ENCODE results near the gene TMEM138. TPM values are rescaled to one million over a fixed set of nuclear protein-coding genes. Genes with fewer than 3 reads are reported as not detected.
"Not testable (repeated sequence)": the region's sequence is repeated elsewhere in the genome, so short reads cannot be mapped to it uniquely, and the experiment has no call there.

TMEM138 gene
- total RNA-seq, 2 experiments from 2014 or later, result 59.2 to 60.9 TPM

GRCh38 chr11:61377461-61378160 is 15.4 kb downstream of the TMEM138 start:
- Mint-ChIP-seq H3K4me1 (ENCODE audit: low read depth) (no peaks in the 10 kb centered on the region), H3K36me3 (ENCODE audit: low read depth) (peaks cover 32% of the 10 kb centered on the region), H3K27me3 (no peaks in the 10 kb centered on the region), H3K27ac (no peak overlapping the region), H3K9me3 (no peaks in the 10 kb centered on the region), H3K4me3 (no peak overlapping the region)
- intact Hi-C loops (cut with DNase I, micrococcal nuclease), result no loop called here
- no peaks in the 10 kb centered on the region for H3K4me1 ChIP-seq (ENCODE audit: insufficient read depth, low read length)
- ATAC-seq (ENCODE audit: poor library complexity) (no peak), DNase-seq (no peak)
- H3K36me3 ChIP-seq (ENCODE audit: insufficient read depth, low read length), result no peaks in the 10 kb centered on the region
- H3K27ac ChIP-seq (ENCODE audit: low read depth in 1 of 2, low read length in 2 of 2), result no peak overlapping the region
- H3K27me3 ChIP-seq (ENCODE audit: control insufficient read depth in 1 of 2, insufficient read depth in 2 of 2, low read length in 2 of 2), result no peaks in the 10 kb centered on the region
- H3K9me3 ChIP-seq (ENCODE audit: control insufficient read depth in 1 of 2, insufficient read depth in 1 of 2, low read length in 2 of 2), result no peaks in the 10 kb centered on the region
- TF ChIP-seq CTCF (IDR thresholded peaks at IDR 0.05), result no peak
- H3K4me3 ChIP-seq (ENCODE audit: low read length), result no peak overlapping the region
- ChIA-PET POLR2A (no interaction called here), CTCF (no interaction called here)

- CTCF ChIA-PET, result no interaction called here
- H3K4me3 ChIP-seq (ENCODE audit: low read length), result no peak overlapping the region
- H3K4me1 Mint-ChIP-seq (ENCODE audit: low read depth), result no peaks in the 10 kb centered on the region
Observed at GRCh38 chr11:61378713-61379313, 16.6 kb downstream of the TMEM138 start.

GRCh38 chr11:61380884-61381283 is 18.7 kb downstream of the TMEM138 start:
- no peak overlapping the region for H3K27ac ChIP-seq (ENCODE audit: low read depth in 1 of 2, low read length in 2 of 2)
- peaks cover 5% of the 10 kb centered on the region for H3K4me1 ChIP-seq (ENCODE audit: insufficient read depth, low read length)
- H3K4me3 ChIP-seq (ENCODE audit: low read length), result no peak overlapping the region
- H3K27me3 Mint-ChIP-seq, result no peaks in the 10 kb centered on the region
- H3K36me3 Mint-ChIP-seq (ENCODE audit: low read depth), result peaks cover 19% of the 10 kb centered on the region
- H3K9me3 Mint-ChIP-seq, result no peaks in the 10 kb centered on the region
- no peaks in the 10 kb centered on the region for H3K27me3 ChIP-seq (ENCODE audit: control insufficient read depth in 1 of 2, insufficient read depth in 2 of 2, low read length in 2 of 2)
- peaks cover 7% of the 10 kb centered on the region for H3K4me1 Mint-ChIP-seq (ENCODE audit: low read depth)
- H3K27ac Mint-ChIP-seq, result no peak overlapping the region
- ChIA-PET CTCF (interaction anchor here (9.3 kb wide), 1 partner anchor 45 kb away, joined by 173 read pairs; no protein-coding TSS in a partner anchor), POLR2A (interaction anchor here (1.5 to 2.2 kb wide), 2 partner anchors 12 to 19 kb away, joined by 4 to 9 read pairs; partner anchors contain the start of genes CYB561A3, TMEM138 and TMEM216)
- H3K9me3 ChIP-seq (ENCODE audit: control insufficient read depth in 1 of 2, insufficient read depth in 1 of 2, low read length in 2 of 2), result no peaks in the 10 kb centered on the region
- H3K4me3 Mint-ChIP-seq, result no peak overlapping the region
- no peak for DNase-seq
- TF ChIP-seq CTCF (IDR thresholded peaks at IDR 0.05), result no peak
- no peaks in the 10 kb centered on the region for H3K36me3 ChIP-seq (ENCODE audit: insufficient read depth, low read length)
- ATAC-seq (ENCODE audit: poor library complexity), result no peak
- intact Hi-C loops (cut with DNase I, micrococcal nuclease), result no loop called here

More at GRCh38 chr11:61378713-61379313, 16.6 kb downstream of the TMEM138 start:
- DNase-seq (peak in 2 of 14 experiments; percentile 37 to 45), ATAC-seq (ENCODE audit: poor library complexity) (no peak)
- Mint-ChIP-seq H3K27me3 (no peaks in the 10 kb centered on the region), H3K36me3 (ENCODE audit: low read depth) (peaks cover 28% of the 10 kb centered on the region), H3K4me3 (no peak overlapping the region), H3K9me3 (no peaks in the 10 kb centered on the region), H3K27ac (no peak overlapping the region)
- H3K27me3 ChIP-seq (ENCODE audit: control insufficient read depth in 1 of 2, insufficient read depth in 2 of 2, low read length in 2 of 2), result no peaks in the 10 kb centered on the region
- H3K27ac ChIP-seq (ENCODE audit: low read depth in 1 of 2, low read length in 2 of 2), result no peak overlapping the region
- POLR2A ChIA-PET, result no interaction called here
- H3K4me1 ChIP-seq (ENCODE audit: insufficient read depth, low read length), result no peaks in the 10 kb centered on the region
- intact Hi-C loops (cut with DNase I, micrococcal nuclease), result no loop called here
- H3K9me3 ChIP-seq (ENCODE audit: control insufficient read depth in 1 of 2, insufficient read depth in 1 of 2, low read length in 2 of 2), result no peaks in the 10 kb centered on the region
- no peak for TF ChIP-seq CTCF (IDR thresholded peaks at IDR 0.05)
- H3K36me3 ChIP-seq (ENCODE audit: insufficient read depth, low read length), result no peaks in the 10 kb centered on the region

GRCh38 chr11:61383859-61384258 is 21.7 kb downstream of the TMEM138 start:
- ChIA-PET CTCF (interaction anchor here (2.5 to 9.3 kb wide), 2 partner anchors 17 to 48 kb away, joined by 11 to 173 read pairs; no protein-coding TSS in a partner anchor), POLR2A (interaction anchor here (2.9 to 3.2 kb wide), 3 partner anchors 22 to 50 kb away, joined by 20 to 43 read pairs (median 26); partner anchors contain the start of genes CYB561A3, DDB1, TKFC and TMEM138)
- not testable (repeated sequence) for H3K9me3 ChIP-seq (ENCODE audit: control insufficient read depth in 1 of 2, insufficient read depth in 1 of 2, low read length in 2 of 2); H3K27ac ChIP-seq (ENCODE audit: low read depth in 1 of 2, low read length in 2 of 2); H3K36me3 ChIP-seq (ENCODE audit: insufficient read depth, low read length); H3K4me1 ChIP-seq (ENCODE audit: insufficient read depth, low read length); H3K4me3 Mint-ChIP-seq; H3K27ac Mint-ChIP-seq; H3K9me3 Mint-ChIP-seq; DNase-seq; H3K36me3 Mint-ChIP-seq (ENCODE audit: low read depth); H3K4me1 Mint-ChIP-seq (ENCODE audit: low read depth); H3K27me3 Mint-ChIP-seq; H3K27me3 ChIP-seq (ENCODE audit: control insufficient read depth in 1 of 2, insufficient read depth in 2 of 2, low read length in 2 of 2); H3K4me3 ChIP-seq (ENCODE audit: low read length); ATAC-seq (ENCODE audit: poor library complexity)
- intact Hi-C loops (cut with DNase I, micrococcal nuclease), result loop anchor here in 1 of 2 experiments (2.0 kb wide), 1 partner anchor 553 kb away; no protein-coding TSS in a partner anchor
